GM21381 (cell line): ENCODE data around the gene SMIM1.

Experiments
- ATAC-seq: cut with Tn5 transposase; IDR thresholded peaks from one replicate; pipeline ENCODE4 v1.9.1; 2021; ENCODE audit warnings: mild to moderate bottlenecking, moderate library complexity; ENCODE audit not compliant: unreplicated experiment

SMIM1 gene

GRCh38 chr1:3817821-3818597 is 45.5 kb downstream of the SMIM1 start:
- no peak for ATAC-seq

DNA sequence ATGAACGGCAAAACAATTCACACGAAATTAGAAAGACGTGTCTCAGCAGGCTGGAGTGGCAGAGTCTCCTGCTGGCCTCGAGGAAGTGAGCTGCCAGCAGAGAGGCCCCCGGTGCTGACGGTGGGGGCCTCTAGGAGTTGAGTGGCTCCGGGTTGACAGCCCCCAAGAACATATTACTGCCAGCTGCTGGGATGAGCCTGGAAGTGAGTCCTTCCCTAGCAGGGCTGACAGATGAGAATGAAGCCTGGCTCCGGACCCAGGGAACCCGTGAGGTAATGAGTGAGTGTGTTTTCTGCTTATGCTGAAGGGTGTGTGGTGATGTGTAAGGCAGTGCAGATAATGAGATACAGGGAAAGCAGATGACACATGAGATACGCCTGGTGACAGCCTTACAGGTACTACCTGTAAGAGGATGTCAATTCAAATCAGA is 47.2 kb downstream of the SMIM1 start:
- no peak for ATAC-seq

GRCh38 chr1:3820316-3820715 is 47.8 kb downstream of the SMIM1 start:
- no peak for ATAC-seq

DNA sequence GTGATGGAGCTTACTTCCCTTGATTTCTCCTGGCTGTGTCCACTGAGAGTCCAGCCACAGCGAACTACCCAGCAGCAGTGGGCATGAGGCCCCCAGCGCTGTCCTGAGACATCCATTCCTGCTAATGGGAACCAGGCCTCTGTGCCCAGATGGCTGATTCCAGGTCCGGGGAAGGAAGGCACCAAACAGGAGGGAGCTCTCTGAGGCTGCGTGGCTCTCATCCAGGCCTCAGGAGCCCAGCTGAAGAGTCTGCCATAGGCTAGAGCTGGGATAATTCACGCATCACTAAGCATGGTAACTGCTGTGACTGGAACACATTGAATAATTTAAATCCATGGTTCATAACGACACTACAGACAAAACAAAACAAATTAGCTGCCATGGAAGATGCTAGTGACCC is 48.5 kb downstream of the SMIM1 start:
- ATAC-seq: no peak

- no peak for ATAC-seq
Observed at GRCh38 chr1:3821447-3821846, 48.9 kb downstream of the SMIM1 start.

GRCh38 chr1:3821908-3822307 is 49.4 kb downstream of the SMIM1 start:
- ATAC-seq: no peak

DNA sequence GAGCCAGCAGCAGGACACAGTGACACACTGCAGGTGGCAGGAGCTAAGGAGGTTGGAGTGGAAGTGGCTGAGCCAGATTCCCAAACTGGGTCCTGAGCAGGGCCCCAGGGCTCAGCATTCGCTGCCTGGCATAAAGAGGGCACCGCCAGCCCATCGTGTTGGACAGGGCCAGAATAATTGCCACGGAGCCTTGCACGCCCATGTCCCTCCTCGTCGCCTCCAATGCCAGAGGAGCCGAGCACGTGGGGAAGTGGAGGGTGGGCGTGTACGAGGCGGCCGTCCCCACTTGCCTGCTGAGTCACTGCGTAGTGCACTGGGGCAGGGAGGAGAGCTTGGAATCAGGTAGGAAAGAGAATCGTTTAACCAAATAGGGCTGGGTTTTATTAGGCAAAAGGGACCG is 49.9 kb downstream of the SMIM1 start:
- no peak for ATAC-seq

GRCh38 chr1:3824650-3825049 is 52.1 kb downstream of the SMIM1 start:
- ATAC-seq: no peak

DNA sequence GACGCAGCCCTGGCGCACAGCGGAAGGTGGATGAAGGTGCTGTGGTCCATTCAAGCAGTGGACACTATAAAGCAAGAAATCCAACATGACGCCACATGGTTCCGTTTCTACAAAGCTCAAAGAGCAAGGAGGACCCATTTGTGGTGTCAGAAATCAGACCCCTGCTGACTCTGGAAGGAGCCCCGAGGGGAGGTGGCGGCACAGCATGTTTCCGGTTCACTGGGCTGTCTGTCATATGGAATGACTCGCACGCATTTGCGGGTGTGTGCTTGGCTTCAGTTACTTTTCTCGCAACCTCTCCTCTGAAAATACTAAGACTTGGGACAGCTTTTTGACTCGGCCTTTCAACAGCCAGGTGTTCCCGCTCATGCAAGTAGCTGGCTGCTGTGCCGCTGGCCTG is 52.8 kb downstream of the SMIM1 start:
- no peak for ATAC-seq
